ENCODE data around the gene MBD3L4. TPM values are rescaled to one million over a fixed set of nuclear protein-coding genes. Genes with fewer than 3 reads are reported as not detected.

The MBD3L4 gene
- total and polyA plus RNA-seq, 10 of the 15 experiments (the other 5 are each of a cell fraction or from before 2014, with no cell fraction given): not detected

GRCh38 chr19:7083076-7083956 lies 43.3 kb upstream of the MBD3L4 start (continued):
- TF ChIP-seq ASH2L (IDR thresholded peaks at IDR 0.05; ENCODE audit: borderline replicate concordance, low read depth) (no peak), RBBP5 (conservative IDR thresholded peaks at IDR 0.05) (no peak), NKRF (conservative IDR thresholded peaks at IDR 0.05) (no peak), ZNF592 (IDR thresholded peaks at IDR 0.05) (no peak), YBX1 (IDR thresholded peaks at IDR 0.05) (no peak), TCF7 (IDR thresholded peaks at IDR 0.05; ENCODE audit: borderline replicate concordance) (no peak), ZNF24 (IDR thresholded peaks at IDR 0.05) (no peak), EP300 (IDR thresholded peaks at IDR 0.05; ENCODE audit: borderline replicate concordance in 1 of 2, control insufficient read depth in 1 of 2, low read depth in 2 of 2, low read length in 2 of 2) (no peak), ESRRA (IDR thresholded peaks at IDR 0.05; ENCODE audit: low read length) (no peak), TAF1 (IDR thresholded peaks at IDR 0.05; ENCODE audit: borderline replicate concordance, low read depth, low read length) (no peak), BACH1 (IDR thresholded peaks at IDR 0.05; ENCODE audit: borderline replicate concordance) (no peak), POLR2AphosphoS2 (IDR thresholded peaks at IDR 0.05; ENCODE audit: low read depth, low read length) (no peak; the same call in 1 of the 2 replicates), ZNF384 (IDR thresholded peaks at IDR 0.05; ENCODE audit: borderline replicate concordance, low read depth, low read length) (no peak), KDM1A (IDR thresholded peaks at IDR 0.05; ENCODE audit: borderline replicate concordance) (no peak), MXI1 (IDR thresholded peaks at IDR 0.05; ENCODE audit: low read depth, low read length) (no peak), JUND (IDR thresholded peaks at IDR 0.05; ENCODE audit: low read depth, low read length) (no peak), SMC3 (IDR thresholded peaks at IDR 0.05; ENCODE audit: borderline replicate concordance, low read length) (no peak), NFYA (IDR thresholded peaks at IDR 0.05; ENCODE audit: borderline replicate concordance, low read depth, low read length) (no peak), GABPA (IDR thresholded peaks at IDR 0.05; ENCODE audit: low read depth) (no peak), E4F1 (IDR thresholded peaks at IDR 0.05; ENCODE audit: borderline replicate concordance, partially characterized antibody) (no peak)

All from GM12878 (cell line).